ENCODE data around the gene ELANE.

Gene ELANE

DNA sequence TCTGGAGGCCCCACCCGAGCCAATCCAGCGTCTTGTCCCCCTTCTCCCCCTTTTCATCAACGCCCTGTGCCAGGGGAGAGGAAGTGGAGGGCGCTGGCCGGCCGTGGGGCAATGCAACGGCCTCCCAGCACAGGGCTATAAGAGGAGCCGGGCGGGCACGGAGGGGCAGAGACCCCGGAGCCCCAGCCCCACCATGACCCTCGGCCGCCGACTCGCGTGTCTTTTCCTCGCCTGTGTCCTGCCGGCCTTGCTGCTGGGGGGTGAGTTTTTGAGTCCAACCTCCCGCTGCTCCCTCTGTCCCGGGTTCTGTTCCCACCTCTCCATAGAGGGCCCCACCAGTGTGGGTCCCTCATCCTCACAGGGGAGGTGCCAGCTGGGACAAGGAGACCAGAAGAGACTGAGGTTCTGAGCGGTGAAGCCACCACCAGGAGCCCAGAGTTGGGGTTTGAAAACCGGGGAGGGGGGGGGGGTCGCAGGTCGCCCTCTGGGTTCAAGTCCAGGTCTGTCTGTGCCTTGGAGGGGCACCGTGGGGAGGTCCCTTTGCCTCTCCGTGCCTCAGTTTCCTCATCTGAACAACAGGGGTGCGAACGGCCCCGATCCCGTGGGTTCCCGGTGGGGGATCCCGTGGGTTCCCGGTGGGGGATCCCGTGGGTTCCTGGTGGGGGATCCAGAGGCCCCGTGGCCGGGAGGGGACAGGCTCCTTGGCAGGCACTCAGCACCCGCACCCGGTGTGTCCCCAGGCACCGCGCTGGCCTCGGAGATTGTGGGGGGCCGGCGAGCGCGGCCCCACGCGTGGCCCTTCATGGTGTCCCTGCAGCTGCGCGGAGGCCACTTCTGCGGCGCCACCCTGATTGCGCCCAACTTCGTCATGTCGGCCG lies at the start of gene ELANE:
Gene ELANE, plus strand, starts transcription at position 168 of the 878 bp plus-strand sequence. Its CDS starts 26 bp downstream, at position 194.
- DNase-seq (ENCODE audit: low spot score) = peak; percentile 63
- H3K27me3 ChIP-seq (ENCODE audit: insufficient read depth, poor library complexity, severe bottlenecking) = peaks cover 22% of the 10 kb centered on the region
- H3K4me1 ChIP-seq (ENCODE audit: insufficient read depth, poor library complexity, severe bottlenecking) = no peaks in the 10 kb centered on the region
- no peak for ATAC-seq (ENCODE audit: low read depth)
- H3K9me3 ChIP-seq (ENCODE audit: severe bottlenecking) = no peaks in the 10 kb centered on the region
- TF ChIP-seq, protein P1, sequence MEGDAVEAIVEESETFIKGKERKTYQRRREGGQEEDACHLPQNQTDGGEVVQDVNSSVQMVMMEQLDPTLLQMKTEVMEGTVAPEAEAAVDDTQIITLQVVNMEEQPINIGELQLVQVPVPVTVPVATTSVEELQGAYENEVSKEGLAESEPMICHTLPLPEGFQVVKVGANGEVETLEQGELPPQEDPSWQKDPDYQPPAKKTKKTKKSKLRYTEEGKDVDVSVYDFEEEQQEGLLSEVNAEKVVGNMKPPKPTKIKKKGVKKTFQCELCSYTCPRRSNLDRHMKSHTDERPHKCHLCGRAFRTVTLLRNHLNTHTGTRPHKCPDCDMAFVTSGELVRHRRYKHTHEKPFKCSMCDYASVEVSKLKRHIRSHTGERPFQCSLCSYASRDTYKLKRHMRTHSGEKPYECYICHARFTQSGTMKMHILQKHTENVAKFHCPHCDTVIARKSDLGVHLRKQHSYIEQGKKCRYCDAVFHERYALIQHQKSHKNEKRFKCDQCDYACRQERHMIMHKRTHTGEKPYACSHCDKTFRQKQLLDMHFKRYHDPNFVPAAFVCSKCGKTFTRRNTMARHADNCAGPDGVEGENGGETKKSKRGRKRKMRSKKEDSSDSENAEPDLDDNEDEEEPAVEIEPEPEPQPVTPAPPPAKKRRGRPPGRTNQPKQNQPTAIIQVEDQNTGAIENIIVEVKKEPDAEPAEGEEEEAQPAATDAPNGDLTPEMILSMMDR (IDR thresholded peaks at IDR 0.05; ENCODE audit: poor library complexity, severe bottlenecking) = no peak
- no peaks in the 10 kb centered on the region for H3K36me3 ChIP-seq (ENCODE audit: low read depth)
- no peak within 1 kb of the TSS for H3K27ac ChIP-seq (ENCODE audit: poor library complexity, severe bottlenecking)
- H3K4me3 ChIP-seq (ENCODE audit: severe bottlenecking) = no peak within 1 kb of the TSS

DNA sequence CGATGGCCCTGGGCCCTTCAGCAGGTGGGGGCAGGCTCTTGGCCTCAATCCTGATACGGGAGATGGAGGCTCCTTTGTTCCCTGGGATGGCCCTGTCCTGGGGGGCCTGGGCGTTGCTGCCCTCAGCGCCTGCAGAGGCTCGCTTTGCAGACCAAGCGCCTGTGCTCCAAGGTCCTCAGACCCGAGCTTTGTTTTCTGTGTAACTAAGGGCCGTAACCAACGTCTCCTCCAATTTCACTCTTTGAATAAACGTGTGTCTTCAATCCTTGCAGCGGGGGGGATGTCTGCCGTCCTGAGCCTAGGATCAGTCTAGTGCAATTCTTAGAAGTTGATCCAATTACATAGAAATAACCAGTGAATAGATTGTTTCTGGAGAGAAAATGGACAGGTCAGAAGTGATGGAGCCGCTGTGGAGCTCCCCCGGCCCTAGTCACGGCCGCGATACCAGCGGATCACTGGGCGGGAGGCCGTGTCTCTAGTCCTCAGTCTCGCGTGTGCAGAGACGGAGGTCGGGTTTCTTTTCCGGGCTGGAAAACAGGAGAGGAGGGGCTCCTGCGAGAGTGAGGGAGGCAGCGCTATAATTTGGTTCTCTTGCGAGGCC lies 49.5 kb upstream of the ELANE start:
- Histone ChIP-seq H3K36me3 (ENCODE audit: low read depth) (peaks cover 93% of the 10 kb centered on the region), H3K27me3 (ENCODE audit: insufficient read depth, poor library complexity, severe bottlenecking) (no peaks in the 10 kb centered on the region), H3K9me3 (ENCODE audit: severe bottlenecking) (no peaks in the 10 kb centered on the region), H3K4me1 (ENCODE audit: insufficient read depth, poor library complexity, severe bottlenecking) (peaks cover 9% of the 10 kb centered on the region), H3K4me3 (ENCODE audit: severe bottlenecking) (no peak overlapping the region), H3K27ac (ENCODE audit: poor library complexity, severe bottlenecking) (peak overlapping the region; percentile 89)
- DNase-seq (ENCODE audit: low spot score) (no peak), ATAC-seq (ENCODE audit: low read depth) (no peak)
- TF ChIP-seq, protein P1 (IDR thresholded peaks at IDR 0.05; ENCODE audit: poor library complexity, severe bottlenecking) = no peak

DNA sequence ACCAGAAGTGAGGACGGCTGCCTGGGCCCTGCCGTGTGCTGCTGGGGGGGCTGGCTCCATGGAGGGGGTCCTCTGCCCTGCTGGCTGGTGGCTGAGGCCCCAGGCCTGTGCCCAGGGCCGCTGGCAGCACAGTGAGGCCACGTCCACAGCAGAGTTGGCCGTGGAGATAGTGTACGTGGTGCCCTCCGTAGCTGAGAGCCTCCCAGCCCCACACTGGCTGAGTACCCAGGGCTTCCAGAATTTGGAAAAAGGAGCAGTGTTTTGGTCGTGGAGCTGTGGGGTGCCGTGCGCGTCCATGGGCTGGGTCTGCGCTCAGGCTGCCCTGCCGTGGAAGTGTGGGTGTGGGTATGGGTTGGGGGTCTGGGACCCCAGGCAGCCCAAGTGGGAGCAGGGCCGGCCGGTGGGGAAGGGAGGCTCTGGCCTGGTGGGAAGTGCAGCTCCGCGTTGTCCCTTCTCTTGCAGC lies 49.0 kb upstream of the ELANE start:
- Histone ChIP-seq H3K4me1 (ENCODE audit: insufficient read depth, poor library complexity, severe bottlenecking) (peaks cover 9% of the 10 kb centered on the region), H3K36me3 (ENCODE audit: low read depth) (peaks cover 96% of the 10 kb centered on the region), H3K4me3 (ENCODE audit: severe bottlenecking) (no peak overlapping the region), H3K27me3 (ENCODE audit: insufficient read depth, poor library complexity, severe bottlenecking) (no peaks in the 10 kb centered on the region), H3K27ac (ENCODE audit: poor library complexity, severe bottlenecking) (no peak overlapping the region), H3K9me3 (ENCODE audit: severe bottlenecking) (no peaks in the 10 kb centered on the region)
- DNase-seq (ENCODE audit: low spot score) (no peak), ATAC-seq (ENCODE audit: low read depth) (no peak)
- TF ChIP-seq, protein P1 (IDR thresholded peaks at IDR 0.05; ENCODE audit: poor library complexity, severe bottlenecking) = no peak

DNA sequence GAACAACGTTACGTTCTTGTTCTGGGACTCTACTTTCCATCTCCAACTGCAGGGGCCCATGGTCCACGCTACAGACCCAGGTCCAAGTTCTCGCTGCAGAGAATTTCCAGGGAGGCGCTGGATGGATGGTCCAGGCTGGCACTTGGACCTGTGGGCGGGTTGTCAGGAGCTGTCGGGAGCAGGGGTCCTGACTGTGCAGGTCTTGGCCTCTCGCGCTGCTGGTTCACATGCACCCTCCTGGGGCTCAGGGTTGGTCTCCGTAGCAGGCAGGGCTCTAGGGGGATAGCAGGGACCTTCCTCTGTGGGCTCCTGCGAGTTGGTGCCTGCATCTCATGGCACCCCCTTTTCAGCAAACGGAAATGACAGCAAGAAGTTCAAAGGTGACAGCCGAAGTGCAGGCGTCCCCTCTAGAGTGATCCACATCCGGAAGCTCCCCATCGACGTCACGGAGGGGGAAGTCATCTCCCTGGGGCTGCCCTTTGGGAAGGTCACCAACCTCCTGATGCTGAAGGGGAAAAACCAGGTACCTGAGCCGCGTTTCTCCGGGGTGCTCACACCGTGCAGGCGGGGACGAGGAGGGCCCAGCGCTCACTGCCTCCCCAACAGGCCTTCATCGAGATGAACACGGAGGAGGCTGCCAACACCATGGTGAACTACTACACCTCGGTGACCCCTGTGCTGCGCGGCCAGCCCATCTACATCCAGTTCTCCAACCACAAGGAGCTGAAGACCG lies 48.3 kb upstream of the ELANE start:
- H3K27me3 ChIP-seq (ENCODE audit: insufficient read depth, poor library complexity, severe bottlenecking) = no peaks in the 10 kb centered on the region
- H3K4me3 ChIP-seq (ENCODE audit: severe bottlenecking) = no peak overlapping the region
- no peak overlapping the region for H3K27ac ChIP-seq (ENCODE audit: poor library complexity, severe bottlenecking)
- peaks cover 9% of the 10 kb centered on the region for H3K4me1 ChIP-seq (ENCODE audit: insufficient read depth, poor library complexity, severe bottlenecking)
- H3K9me3 ChIP-seq (ENCODE audit: severe bottlenecking) = no peaks in the 10 kb centered on the region
- H3K36me3 ChIP-seq (ENCODE audit: low read depth) = peaks cover 94% of the 10 kb centered on the region
- ATAC-seq (ENCODE audit: low read depth) (no peak), DNase-seq (ENCODE audit: low spot score) (no peak)
- TF ChIP-seq, protein P1 (IDR thresholded peaks at IDR 0.05; ENCODE audit: poor library complexity, severe bottlenecking) = no peak
